ENCODE measurements around the gene SLC19A3. TPM values are rescaled to one million over a fixed set of nuclear protein-coding genes. Genes with fewer than 3 reads are reported as not detected.
"Not testable (repeated sequence)": the region's sequence is repeated elsewhere in the genome, so short reads cannot be mapped to it uniquely, and the experiment has no call there.

The SLC19A3 gene
- total RNA-seq, result 11.3 to 11.9 TPM (median 11.4 TPM) in 3 replicates

DNA sequence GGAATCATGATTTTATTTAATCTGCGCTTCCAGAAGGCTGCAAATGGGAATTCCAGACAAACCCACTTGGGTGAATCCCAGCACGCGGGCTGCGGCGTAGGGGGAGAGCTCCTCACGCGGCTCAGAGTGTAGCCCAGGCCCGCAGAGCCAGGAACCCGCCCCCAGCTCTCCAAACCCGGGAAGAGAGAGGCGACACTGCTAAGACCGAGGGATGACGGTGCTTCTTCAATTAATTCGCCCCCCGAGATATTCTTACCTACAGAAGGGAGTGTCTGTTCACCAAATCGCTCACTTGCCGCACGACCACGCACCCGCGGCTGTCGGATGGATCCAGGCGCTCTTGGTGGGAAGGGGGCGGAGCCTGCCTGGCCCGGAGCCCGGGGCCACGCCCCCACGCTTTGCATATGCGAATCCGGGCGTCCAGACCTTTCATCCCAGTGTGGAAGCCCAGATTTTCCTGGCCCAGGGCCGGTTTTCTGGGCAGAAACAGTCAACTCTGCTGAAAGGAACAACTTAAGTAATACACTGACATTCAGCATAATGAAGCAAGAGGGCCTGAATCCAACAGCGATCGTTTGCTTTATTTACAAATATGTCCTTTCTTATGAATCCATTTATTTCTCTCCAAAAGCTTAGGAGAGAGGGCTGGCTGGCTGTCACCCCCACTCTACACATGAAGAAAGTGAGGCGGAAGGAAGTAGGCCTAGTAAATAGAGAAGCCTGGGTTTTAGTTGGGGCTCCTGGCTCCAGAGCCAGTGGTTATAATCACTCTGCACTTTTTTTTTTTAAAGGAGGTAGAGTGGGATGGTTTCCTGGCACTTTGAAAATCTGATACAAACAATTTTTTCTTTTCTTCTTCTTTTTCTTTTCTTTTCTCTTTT is at the start of gene SLC19A3:
TSS of gene SLC19A3 (minus strand) at position 342 of the 881 bp plus-strand sequence. CDS start 15,710 bp downstream, outside the sequence.
- Mint-ChIP-seq H3K9me3 (no peaks in the 10 kb centered on the region), H3K4me1 (peaks cover 16% of the 10 kb centered on the region), H3K27ac (peak within 1 kb of the TSS; percentile 82)

DNA sequence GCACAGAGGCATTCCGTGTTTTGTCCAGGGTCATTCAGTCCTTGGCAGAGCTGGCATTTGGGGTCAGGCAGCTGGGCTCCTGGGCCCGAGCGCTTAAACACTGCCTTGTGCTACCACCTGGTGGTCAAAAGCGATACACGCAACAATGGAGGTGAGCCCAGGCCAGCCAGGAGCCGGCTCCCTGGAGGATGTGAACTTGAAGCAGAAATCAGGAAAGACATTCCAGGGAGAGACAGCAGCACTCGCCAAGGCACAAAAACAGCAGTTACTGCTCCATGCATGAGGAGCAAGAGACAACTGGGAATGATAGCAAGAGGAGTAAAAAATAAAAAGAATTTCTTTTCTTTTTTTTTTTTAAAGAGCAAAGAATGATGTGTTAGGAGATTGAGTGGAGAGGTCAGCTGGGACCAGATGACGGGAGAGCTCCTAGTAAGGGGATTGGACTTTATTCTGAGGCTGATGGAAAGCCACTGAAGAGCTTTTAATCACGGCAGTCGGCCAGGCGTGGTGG is 48.6 kb upstream of the SLC19A3 start:
- Mint-ChIP-seq H3K27ac (peak overlapping the region; percentile 44), H3K27me3 (ENCODE audit: low read depth) (no peaks in the 10 kb centered on the region), H3K36me3 (no peaks in the 10 kb centered on the region), H3K4me3 (no peak overlapping the region), H3K4me1 (peaks cover 13% of the 10 kb centered on the region), H3K9me3 (no peaks in the 10 kb centered on the region)
- peak; percentile 52 to 82 for DNase-seq (ENCODE audit: low spot score in 2 of 2, unreplicated experiment in 2 of 2)
- TF ChIP-seq, protein P1, sequence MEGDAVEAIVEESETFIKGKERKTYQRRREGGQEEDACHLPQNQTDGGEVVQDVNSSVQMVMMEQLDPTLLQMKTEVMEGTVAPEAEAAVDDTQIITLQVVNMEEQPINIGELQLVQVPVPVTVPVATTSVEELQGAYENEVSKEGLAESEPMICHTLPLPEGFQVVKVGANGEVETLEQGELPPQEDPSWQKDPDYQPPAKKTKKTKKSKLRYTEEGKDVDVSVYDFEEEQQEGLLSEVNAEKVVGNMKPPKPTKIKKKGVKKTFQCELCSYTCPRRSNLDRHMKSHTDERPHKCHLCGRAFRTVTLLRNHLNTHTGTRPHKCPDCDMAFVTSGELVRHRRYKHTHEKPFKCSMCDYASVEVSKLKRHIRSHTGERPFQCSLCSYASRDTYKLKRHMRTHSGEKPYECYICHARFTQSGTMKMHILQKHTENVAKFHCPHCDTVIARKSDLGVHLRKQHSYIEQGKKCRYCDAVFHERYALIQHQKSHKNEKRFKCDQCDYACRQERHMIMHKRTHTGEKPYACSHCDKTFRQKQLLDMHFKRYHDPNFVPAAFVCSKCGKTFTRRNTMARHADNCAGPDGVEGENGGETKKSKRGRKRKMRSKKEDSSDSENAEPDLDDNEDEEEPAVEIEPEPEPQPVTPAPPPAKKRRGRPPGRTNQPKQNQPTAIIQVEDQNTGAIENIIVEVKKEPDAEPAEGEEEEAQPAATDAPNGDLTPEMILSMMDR (IDR thresholded peaks at IDR 0.05; ENCODE audit: unreplicated experiment), result peak; percentile 84

More for the DNA sequence above, at the start of gene SLC19A3:
- Mint-ChIP-seq H3K27me3 (ENCODE audit: low read depth) (no peaks in the 10 kb centered on the region), H3K4me3 (peak within 1 kb of the TSS; percentile 79), H3K36me3 (no peaks in the 10 kb centered on the region)
- peak; percentile 79 to 91 for DNase-seq (ENCODE audit: low spot score in 2 of 2, unreplicated experiment in 2 of 2)
- TF ChIP-seq, protein P1 (IDR thresholded peaks at IDR 0.05; ENCODE audit: unreplicated experiment), result no peak

DNA sequence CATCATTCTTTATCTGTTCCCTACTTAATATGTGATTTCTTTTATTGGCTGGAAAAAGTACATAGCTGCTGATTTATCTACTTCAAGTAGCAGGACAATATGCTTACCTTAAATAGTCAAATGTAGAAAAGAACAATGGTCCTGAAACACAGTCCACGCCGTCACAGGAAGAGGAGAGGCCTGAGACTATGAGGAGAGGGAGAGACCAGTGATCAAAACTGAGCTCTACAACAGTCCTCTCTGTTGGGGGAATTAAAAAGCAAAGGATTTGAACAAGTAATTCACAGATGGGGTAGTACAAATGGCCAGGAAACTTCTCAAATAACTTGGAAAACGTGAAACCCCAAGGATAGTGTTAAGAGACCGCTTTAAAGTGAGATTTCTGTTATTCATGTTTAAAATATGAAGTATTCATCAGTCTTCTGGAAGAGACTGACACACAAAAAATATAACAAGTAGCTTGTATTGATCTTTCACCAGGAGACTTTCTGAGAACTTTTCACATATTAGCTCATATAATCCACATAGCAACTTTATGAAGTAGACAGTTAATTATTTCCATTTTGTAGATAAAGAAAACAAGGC is 48.1 kb upstream of the SLC19A3 start:
- no peak overlapping the region for H3K4me3 Mint-ChIP-seq
- TF ChIP-seq, protein P1 (IDR thresholded peaks at IDR 0.05; ENCODE audit: unreplicated experiment), result no peak
- peaks cover 2% of the 10 kb centered on the region for H3K9me3 Mint-ChIP-seq
- H3K36me3 Mint-ChIP-seq, result no peaks in the 10 kb centered on the region
- H3K4me1 Mint-ChIP-seq, result peaks cover 14% of the 10 kb centered on the region
- H3K27me3 Mint-ChIP-seq (ENCODE audit: low read depth), result no peaks in the 10 kb centered on the region
- no peak for DNase-seq (ENCODE audit: low spot score in 2 of 2, unreplicated experiment in 2 of 2)
- H3K27ac Mint-ChIP-seq, result peak overlapping the region; percentile 85

DNA sequence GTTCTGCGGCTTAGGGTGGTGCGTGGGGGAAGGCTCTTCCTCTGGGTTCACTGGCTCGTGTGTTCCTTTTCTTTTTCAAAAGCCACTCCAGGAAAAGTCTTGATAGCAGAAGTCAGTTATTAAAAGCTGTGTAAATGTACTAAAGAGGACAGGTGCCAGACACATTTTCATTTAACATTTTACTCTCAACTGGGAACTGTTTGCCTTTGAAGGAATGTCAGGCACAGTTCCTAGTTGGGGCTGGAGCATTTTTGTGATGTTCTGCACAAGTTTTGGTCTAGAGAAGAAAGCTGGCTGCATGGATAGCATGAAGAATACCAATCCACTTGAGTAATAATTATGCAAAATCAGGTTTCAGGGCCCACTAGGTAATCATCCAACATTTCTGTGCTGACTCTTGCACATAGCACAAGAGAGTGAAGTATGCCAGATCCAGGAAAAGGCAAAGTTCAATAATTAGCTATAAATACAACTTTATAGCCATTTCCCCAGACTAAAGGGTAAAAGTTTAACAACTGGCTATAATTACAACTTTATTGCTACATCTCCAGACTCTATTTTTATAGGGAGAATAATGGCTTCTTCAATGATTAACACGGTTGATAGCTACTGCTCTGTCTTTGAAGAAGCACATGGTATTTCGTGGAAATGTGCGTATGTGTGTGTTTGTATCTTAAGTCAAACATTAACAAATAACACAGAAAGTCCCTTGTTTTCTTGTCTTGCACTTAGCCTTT is 44.1 kb upstream of the SLC19A3 start:
- TF ChIP-seq, protein P1 (IDR thresholded peaks at IDR 0.05; ENCODE audit: unreplicated experiment), result no peak
- H3K27ac Mint-ChIP-seq, result peak overlapping the region; percentile 21
- no peak overlapping the region for H3K4me3 Mint-ChIP-seq
- peaks cover 20% of the 10 kb centered on the region for H3K4me1 Mint-ChIP-seq
- H3K27me3 Mint-ChIP-seq (ENCODE audit: low read depth), result no peaks in the 10 kb centered on the region
- H3K9me3 Mint-ChIP-seq, result peaks cover 3% of the 10 kb centered on the region
- DNase-seq (ENCODE audit: low spot score in 2 of 2, unreplicated experiment in 2 of 2), result no peak
- H3K36me3 Mint-ChIP-seq, result no peaks in the 10 kb centered on the region

DNA sequence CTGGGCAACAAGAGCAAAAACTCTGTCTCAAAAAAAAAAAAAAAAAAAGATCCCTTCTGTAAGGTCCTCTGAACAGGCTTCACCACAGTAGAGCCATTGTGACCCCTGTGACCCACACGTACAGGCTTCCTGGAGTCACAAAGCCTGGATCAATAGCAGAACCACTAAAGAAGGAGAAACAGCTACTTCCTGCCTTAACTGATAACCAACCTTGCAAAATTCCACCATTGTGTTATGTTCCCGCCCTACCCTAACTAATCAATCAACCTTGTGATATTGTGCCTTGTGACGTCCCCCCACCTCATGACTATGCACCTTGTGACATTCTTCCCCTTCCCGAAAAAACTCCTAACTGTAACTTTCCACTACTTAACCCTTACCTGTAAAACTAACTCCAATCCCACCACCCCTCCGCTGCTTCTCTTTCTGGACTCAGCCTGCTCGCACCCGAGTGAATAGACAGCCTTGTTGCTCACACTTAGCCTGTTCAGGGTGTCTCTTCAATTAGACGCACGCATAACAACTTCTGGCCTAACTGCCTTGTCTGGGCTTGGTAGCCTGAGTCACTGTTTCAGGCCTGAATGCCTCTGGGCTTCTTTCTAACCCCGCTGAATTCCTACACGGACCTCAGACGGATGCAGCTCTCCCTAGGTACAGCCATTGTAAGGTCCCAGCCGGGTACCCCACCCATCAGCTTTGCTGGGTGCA is 41.7 kb upstream of the SLC19A3 start:
- H3K9me3 Mint-ChIP-seq, result peaks cover 3% of the 10 kb centered on the region
- peak overlapping the region; percentile 2 for H3K27ac Mint-ChIP-seq
- no peak for DNase-seq (ENCODE audit: low spot score in 2 of 2, unreplicated experiment in 2 of 2)
- H3K27me3 Mint-ChIP-seq (ENCODE audit: low read depth), result no peaks in the 10 kb centered on the region
- H3K4me1 Mint-ChIP-seq, result peaks cover 14% of the 10 kb centered on the region
- H3K4me3 Mint-ChIP-seq, result no peak overlapping the region
- no peaks in the 10 kb centered on the region for H3K36me3 Mint-ChIP-seq
- TF ChIP-seq, protein P1 (IDR thresholded peaks at IDR 0.05; ENCODE audit: unreplicated experiment), result no peak

DNA sequence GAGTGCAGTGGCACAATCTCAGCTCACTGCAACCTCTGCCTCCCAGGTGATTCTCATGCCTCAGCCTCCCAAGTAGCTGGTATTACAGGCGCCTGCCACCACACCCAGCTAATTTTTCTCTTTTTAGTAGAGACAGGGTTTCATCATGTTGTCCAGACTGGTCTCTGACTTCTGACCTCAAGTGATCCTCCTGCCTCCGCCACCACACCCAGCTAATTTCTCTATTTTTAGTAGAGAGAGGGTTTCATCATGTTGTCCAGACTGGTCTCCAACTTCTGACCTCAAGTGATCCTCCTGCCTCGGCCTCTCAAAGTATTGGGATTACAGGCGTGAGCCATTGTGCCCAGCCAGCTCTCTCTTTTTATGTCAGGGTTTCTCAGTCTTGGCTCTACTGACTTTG is 38.4 kb upstream of the SLC19A3 start:
- DNase-seq (ENCODE audit: low spot score in 2 of 2, unreplicated experiment in 2 of 2); H3K4me1 Mint-ChIP-seq; H3K27me3 Mint-ChIP-seq (ENCODE audit: low read depth); H3K9me3 Mint-ChIP-seq; H3K36me3 Mint-ChIP-seq; H3K27ac Mint-ChIP-seq; H3K4me3 Mint-ChIP-seq: not testable (repeated sequence)

Measured in mesothelial cell of epicardium (in vitro differentiated cells).